Kidney (tissue), 14 donors: Measurements from ENCODE around the gene GKN1. TPM values are rescaled to one million over a fixed set of nuclear protein-coding genes. Genes with fewer than 3 reads are reported as not detected.
A peak's percentile ranks its signal among the peaks of the same experiment; 100 is the strongest.

Source experiments
- DNase-seq, 5 donors: peaks; one replicate each; pipeline ENCODE4 v3.0.0-alpha.2; 2013 to 2020
- FAIRE-seq: peaks from 2 replicates; lab custom pipeline; 2012; peaks lifted over from hg19 to GRCh38; lab: Jason Lieb, UNC
- H3K27ac ChIP-seq, 2 donors: one replicate each; pipeline ENCODE4 v1.7.0; 2013; ENCODE audit warnings: low read depth in 2 of 2, low read length in 2 of 2, inconsistent platforms in 1 of 2
- H3K27me3 ChIP-seq: one replicate; pipeline ENCODE4 v1.7.1; 2013; ENCODE audit warnings: low read length, inconsistent platforms; ENCODE audit not compliant: control insufficient read depth, insufficient read depth
- H3K36me3 ChIP-seq, 3 donors: one replicate each; pipeline versions ENCODE4 v1.7.0 to v1.7.1; 2013; ENCODE audit warnings: low read length in 3 of 3, control low read depth in 1 of 3, inconsistent platforms in 1 of 3; ENCODE audit not compliant: insufficient read depth in 3 of 3, control insufficient read depth in 2 of 3
- H3K4me1 ChIP-seq, 3 donors: one replicate each; pipeline versions ENCODE4 v1.7.0 to v1.7.1; 2013; ENCODE audit warnings: low read length in 3 of 3, inconsistent platforms in 1 of 3, low read depth in 1 of 3; ENCODE audit not compliant: control insufficient read depth in 2 of 3, insufficient read depth in 2 of 3
- H3K4me3 ChIP-seq, 3 donors: one replicate each; pipeline versions ENCODE4 v1.7.0 to v1.8.1; 2013; ENCODE audit warnings: low read length in 3 of 3, control low read depth in 1 of 3, inconsistent platforms in 1 of 3
- H3K9ac ChIP-seq, 3 donors: one replicate each; pipeline versions ENCODE4 v1.7.0 to v1.7.1; 2013; ENCODE audit warnings: low read length in 3 of 3, control low read depth in 1 of 3, inconsistent platforms in 1 of 3
- H3K9me3 ChIP-seq, 3 donors: one replicate each; pipeline versions ENCODE4 v1.7.0 to v1.7.1; 2013; ENCODE audit warnings: low read length in 3 of 3, control low read depth in 1 of 3, inconsistent platforms in 1 of 3; ENCODE audit not compliant: control insufficient read depth in 2 of 3, insufficient read depth in 1 of 3
- CTCF ChIP-seq: IDR thresholded peaks from 3 replicates; pipeline ENCODE4 v1.5.1; 2012; ENCODE audit warnings: mild to moderate bottlenecking, moderate library complexity, borderline replicate concordance; ENCODE audit not compliant: insufficient read depth; ENCODE audit errors: extremely low read depth
- intact Hi-C: fragments of 100-400 bp; cut with DNase I; formaldehyde crosslinking; loops from one replicate; pipeline ENCODE4 v1.11.1; 2022
- polyA plus RNA-seq: library from polyadenylated mRNA; stranded (reverse); fragments of 350-450 nt; fragmentation: Illumina TruSeq; extraction: RNeasy Lipid Tissue Mini Kit (QIAGEN cat#74804); gene quantifications from one replicate; pipeline ENCODE4 v1.2.3, GENCODE V29; 2014; ENCODE audit warnings: low read depth, low replicate concordance; ENCODE audit not compliant: insufficient read depth
- total RNA-seq: library from RNA; stranded (reverse); fragmentation: NEBNext Ultra II Directional; extraction: Animal tissue kit (Norgen Biotek cat#: 25700); gene quantifications from one replicate; pipeline ENCODE4 v1.2.1, GENCODE V29; 2021
- donor health status: control.
- donor health status: control.
- donor health status: control.
- donor health status: control.
- donor health status: control.
- donor health status: DM: yes; HTN: yes; CAD: no.
- donor health status: Normal renal cell carcinoma (clear cell type).

GKN1 gene
- total and polyA plus RNA-seq, 2 donors from 2014 or later: not detected

DNA sequence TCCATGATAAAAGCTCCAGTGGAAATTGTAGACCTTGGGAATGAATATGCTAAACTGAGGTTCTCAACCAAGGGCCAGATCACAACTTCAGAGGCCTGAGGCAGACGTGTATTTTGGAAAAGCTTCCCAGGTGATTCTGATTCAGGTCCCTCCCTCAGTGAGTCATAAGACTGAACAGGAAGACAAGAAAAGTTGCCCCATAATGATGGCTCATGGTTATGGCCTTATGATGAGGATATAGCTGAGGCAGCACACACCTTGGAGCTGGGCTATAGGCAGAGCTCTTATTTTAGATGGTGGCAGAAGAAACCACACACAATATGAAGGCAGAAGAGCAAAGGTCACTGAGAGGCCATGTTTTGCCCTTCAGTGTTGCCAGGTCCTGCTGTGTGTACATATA is 48.1 kb downstream of the GKN1 start:
- Histone ChIP-seq H3K36me3 (no peaks in the 10 kb centered on the region), H3K4me3 (no peak overlapping the region), H3K9me3 (peaks cover 0 to 2% (median 0%) of the 10 kb centered on the region in 3 donors), H3K4me1 (peaks cover 0 to 2% (median 0%) of the 10 kb centered on the region in 3 donors), H3K27ac (no peak overlapping the region), H3K27me3 (no peaks in the 10 kb centered on the region), H3K9ac (no peak overlapping the region)
- no peak for DNase-seq
- intact Hi-C loops: no loop called here
- TF ChIP-seq CTCF: no peak
- no peak for FAIRE-seq

- no peak overlapping the region for H3K4me3 ChIP-seq
- no peak for TF ChIP-seq CTCF
- no peak overlapping the region for H3K27ac ChIP-seq
- FAIRE-seq (no peak), DNase-seq (no peak)
- H3K27me3 ChIP-seq: no peaks in the 10 kb centered on the region
- H3K4me1 ChIP-seq: peaks cover 0 to 2% (median 0%) of the 10 kb centered on the region in 3 donors
- intact Hi-C loops: no loop called here
- peaks cover 0 to 2% (median 0%) of the 10 kb centered on the region in 3 donors for H3K9me3 ChIP-seq
- H3K9ac ChIP-seq: no peak overlapping the region
- no peaks in the 10 kb centered on the region for H3K36me3 ChIP-seq
Measured at GRCh38 chr2:69023236-69023635, 48.8 kb downstream of the GKN1 start.

DNA sequence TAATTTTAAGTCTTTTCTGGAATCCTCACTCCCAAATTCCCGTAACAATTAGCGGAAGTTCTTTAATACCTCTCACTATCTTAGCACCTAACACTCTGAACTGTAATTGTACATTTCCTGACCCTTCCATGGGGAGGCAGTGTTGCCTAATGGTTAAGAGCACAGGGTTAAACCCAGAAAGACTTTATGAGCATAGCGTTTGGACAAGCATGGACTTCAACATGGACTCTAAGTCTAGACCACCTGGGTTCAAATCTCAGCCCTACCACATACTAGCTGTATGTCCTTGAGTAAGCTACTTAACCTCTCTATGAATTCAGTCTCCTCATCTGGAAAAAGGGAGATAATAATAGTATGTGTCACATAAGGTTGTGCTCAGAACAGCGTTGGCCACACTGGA is 51.6 kb downstream of the GKN1 start:
- Histone ChIP-seq H3K4me1 (peaks cover 0 to 2% (median 0%) of the 10 kb centered on the region in 3 donors), H3K9ac (no peak overlapping the region), H3K27ac (no peak overlapping the region), H3K4me3 (no peak overlapping the region), H3K9me3 (peaks cover 0 to 2% (median 0%) of the 10 kb centered on the region in 3 donors), H3K27me3 (no peaks in the 10 kb centered on the region), H3K36me3 (no peaks in the 10 kb centered on the region)
- DNase-seq (no peak), FAIRE-seq (no peak)
- intact Hi-C loops: no loop called here
- peak; percentile 66 for TF ChIP-seq CTCF
